K562 (cell line): Measurements from ENCODE around the gene PPP1CB.

Experiments used
- BHLHE40 ChIP-seq: IDR thresholded peaks from 2 replicates; pipeline ENCODE4 v1.6.1; 2011; ENCODE audit warnings: low read length, improper control_type of control experiment
- CTCF ChIP-seq, 3 experiments: IDR thresholded peaks in 2 of 3; conservative IDR thresholded peaks in 1 of 3; 2 replicates each; pipeline ENCODE4 v1.5.1; 2011 to 2012; ENCODE audit warnings: low read length in 3 of 3, mild to moderate bottlenecking in 3 of 3, control low read depth in 2 of 3, improper control_type of control experiment in 1 of 3, inconsistent platforms in 1 of 3, low read depth in 1 of 3, mixed read lengths in 1 of 3, moderate library complexity in 1 of 3; ENCODE audit not compliant: insufficient read depth in 2 of 3
- SREBF1 ChIP-seq: fragments of 150-350 bp; IDR thresholded peaks from 2 replicates; pipeline ENCODE4 v1.6.1; 2014; ENCODE audit warnings: antibody characterized with exemption, low read depth, low read length, borderline replicate concordance
- ZBTB40 ChIP-seq, 2 experiments: fragments of 450-650 bp in 1 of 2; sonication (generic) in 1 of 2; formaldehyde crosslinking in 1 of 2; IDR thresholded peaks; 2 replicates each; pipeline versions ENCODE4 v1.7.1 to v1.9.0; 2016 to 2022; ENCODE audit warnings: inconsistent platforms in 1 of 2, mild to moderate bottlenecking in 1 of 2, missing genetic modification reagents in 1 of 2
- ZC3H4 ChIP-seq: sonication (generic); formaldehyde crosslinking; IDR thresholded peaks from 2 replicates; pipeline ENCODE4 v1.9.0; 2021; ENCODE audit warnings: missing genetic modification reagents, borderline replicate concordance
- ZNF79 ChIP-seq: fragments of 250-450 bp; sonication (Bioruptor Pico); IDR thresholded peaks from 2 replicates; pipeline ENCODE4 v1.4.0; 2020; ENCODE audit warnings: low read depth, mild to moderate bottlenecking, moderate library complexity

- no peak for TF ChIP-seq SREBF1
- no peak for TF ChIP-seq ZNF79 (CRISPR knock-in tag)
- no peak for TF ChIP-seq BHLHE40
- TF ChIP-seq ZC3H4 (CRISPR knock-in tag): no peak
- no peak for TF ChIP-seq CTCF (IDR thresholded peaks at IDR 0.05 in 2 of 3, conservative IDR thresholded peaks at IDR 0.05 in 1 of 3; ENCODE audit: insufficient read depth in 2 of 3, low read depth in 1 of 3, low read length in 3 of 3)
- no peak for TF ChIP-seq ZBTB40 (IDR thresholded peaks at IDR 0.05)
- TF ChIP-seq ZBTB40 (CRISPR knock-in tag; IDR thresholded peaks at IDR 0.05): no peak
Measured at GRCh38 chr2:28835781-28836180, 84.2 kb downstream of the PPP1CB start.
